GM18498 (cell line): Measurements from ENCODE around the gene QDPR.
A peak's percentile ranks its signal among the peaks of the same experiment; 100 is the strongest.
"Not testable (repeated sequence)": the region's sequence is repeated elsewhere in the genome, so short reads cannot be mapped to it uniquely, and the experiment has no call there.

Experiments
- ATAC-seq: cut with Tn5 transposase; IDR thresholded peaks from one replicate; pipeline ENCODE4 v1.9.1; 2021; ENCODE audit warnings: mild to moderate bottlenecking, moderate library complexity; ENCODE audit not compliant: unreplicated experiment

The QDPR gene

GRCh38 chr4:17492058-17492741 is 19.7 kb downstream of the QDPR start:
- ATAC-seq, result no peak

- no peak for ATAC-seq
Observed at GRCh38 chr4:17491196-17491595, 20.7 kb downstream of the QDPR start.

GRCh38 chr4:17490575-17491059 is 21.3 kb downstream of the QDPR start:
- no peak for ATAC-seq

GRCh38 chr4:17489721-17490120 is 22.2 kb downstream of the QDPR start:
- ATAC-seq, result no peak

- no peak for ATAC-seq
Observed at GRCh38 chr4:17489123-17489522, 22.8 kb downstream of the QDPR start.

GRCh38 chr4:17482716-17483115 is 29.2 kb downstream of the QDPR start:
- ATAC-seq, result no peak

GRCh38 chr4:17480955-17481354 is 30.9 kb downstream of the QDPR start:
- ATAC-seq, result no peak

GRCh38 chr4:17480210-17480927 is 31.5 kb downstream of the QDPR start:
- ATAC-seq, result no peak

GRCh38 chr4:17477774-17478472 is 34.0 kb downstream of the QDPR start:
- ATAC-seq, result no peak

- ATAC-seq, result no peak
Observed at GRCh38 chr4:17476853-17477252, 35.0 kb downstream of the QDPR start.

GRCh38 chr4:17475481-17475880 is 36.4 kb downstream of the QDPR start:
- ATAC-seq, result no peak

- ATAC-seq, result no peak
Observed at GRCh38 chr4:17469931-17470674, 41.8 kb downstream of the QDPR start.

GRCh38 chr4:17468619-17469221 is 43.2 kb downstream of the QDPR start:
- no peak for ATAC-seq

GRCh38 chr4:17463606-17464005 is 48.3 kb downstream of the QDPR start:
- ATAC-seq, result no peak

- ATAC-seq, result no peak
Observed at GRCh38 chr4:17450269-17450804, 61.6 kb downstream of the QDPR start.

GRCh38 chr4:17448689-17449088 is 63.2 kb downstream of the QDPR start:
- no peak for ATAC-seq

GRCh38 chr4:17447675-17448298 is 64.1 kb downstream of the QDPR start:
- peak; percentile 95 for ATAC-seq

GRCh38 chr4:17447056-17447455 is 64.8 kb downstream of the QDPR start:
- ATAC-seq, result no peak

GRCh38 chr4:17442477-17442876 is 69.4 kb downstream of the QDPR start:
- not testable (repeated sequence) for ATAC-seq

- ATAC-seq, result no peak
Observed at GRCh38 chr4:17437396-17437795, 74.5 kb downstream of the QDPR start.
